Measurements from ENCODE around the gene SNX11.

SNX11 gene

GRCh38 chr17:48107137-48108055 lies at the start of gene SNX11:
Gene SNX11, plus strand, starts transcription at chr17:48107766. Its CDS starts 4,278 bp downstream, at chr17:48112044.
- TF ChIP-seq CTCF (conservative IDR thresholded peaks at IDR 0.05) = 0 out of 2 replicates have a peak, but pooled peaks have one; percentile 7
- H3K27ac ChIP-seq = peak within 1 kb of the TSS; percentile 95

- H3K27ac ChIP-seq = no peak overlapping the region
- TF ChIP-seq CTCF (conservative IDR thresholded peaks at IDR 0.05) = no peak
Observed at GRCh38 chr17:48058393-48059124, 49.0 kb upstream of the SNX11 start.

- TF ChIP-seq CTCF (conservative IDR thresholded peaks at IDR 0.05) = no peak
- no peak overlapping the region for H3K27ac ChIP-seq
Observed at GRCh38 chr17:48059125-48059668, 48.4 kb upstream of the SNX11 start.

GRCh38 chr17:48060249-48060648 lies 47.3 kb upstream of the SNX11 start:
- no peak overlapping the region for H3K27ac ChIP-seq
- no peak for TF ChIP-seq CTCF (conservative IDR thresholded peaks at IDR 0.05)

GRCh38 chr17:48062273-48062672 lies 45.3 kb upstream of the SNX11 start:
- TF ChIP-seq CTCF (conservative IDR thresholded peaks at IDR 0.05) = no peak
- H3K27ac ChIP-seq = no peak overlapping the region

- TF ChIP-seq CTCF (conservative IDR thresholded peaks at IDR 0.05) = no peak
- no peak overlapping the region for H3K27ac ChIP-seq
Observed at GRCh38 chr17:48064638-48065037, 42.9 kb upstream of the SNX11 start.

- no peak overlapping the region for H3K27ac ChIP-seq
- TF ChIP-seq CTCF (conservative IDR thresholded peaks at IDR 0.05) = no peak
Observed at GRCh38 chr17:48066192-48066591, 41.4 kb upstream of the SNX11 start.
